ENCODE measurements around the gene TRIP6.
"Not testable (repeated sequence)": the region's sequence is repeated elsewhere in the genome, so short reads cannot be mapped to it uniquely, and the experiment has no call there.

Gene TRIP6

GRCh38 chr7:100847360-100847759, 19.8 kb upstream of the TRIP6 start:
- H3K36me3 ChIP-seq: no peaks in the 10 kb centered on the region
- TF ChIP-seq, protein P1, sequence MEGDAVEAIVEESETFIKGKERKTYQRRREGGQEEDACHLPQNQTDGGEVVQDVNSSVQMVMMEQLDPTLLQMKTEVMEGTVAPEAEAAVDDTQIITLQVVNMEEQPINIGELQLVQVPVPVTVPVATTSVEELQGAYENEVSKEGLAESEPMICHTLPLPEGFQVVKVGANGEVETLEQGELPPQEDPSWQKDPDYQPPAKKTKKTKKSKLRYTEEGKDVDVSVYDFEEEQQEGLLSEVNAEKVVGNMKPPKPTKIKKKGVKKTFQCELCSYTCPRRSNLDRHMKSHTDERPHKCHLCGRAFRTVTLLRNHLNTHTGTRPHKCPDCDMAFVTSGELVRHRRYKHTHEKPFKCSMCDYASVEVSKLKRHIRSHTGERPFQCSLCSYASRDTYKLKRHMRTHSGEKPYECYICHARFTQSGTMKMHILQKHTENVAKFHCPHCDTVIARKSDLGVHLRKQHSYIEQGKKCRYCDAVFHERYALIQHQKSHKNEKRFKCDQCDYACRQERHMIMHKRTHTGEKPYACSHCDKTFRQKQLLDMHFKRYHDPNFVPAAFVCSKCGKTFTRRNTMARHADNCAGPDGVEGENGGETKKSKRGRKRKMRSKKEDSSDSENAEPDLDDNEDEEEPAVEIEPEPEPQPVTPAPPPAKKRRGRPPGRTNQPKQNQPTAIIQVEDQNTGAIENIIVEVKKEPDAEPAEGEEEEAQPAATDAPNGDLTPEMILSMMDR (IDR thresholded peaks at IDR 0.05; ENCODE audit: low read depth, low read length): no peak

GRCh38 chr7:100852048-100852872, 14.9 kb upstream of the TRIP6 start, which contains the start of gene SLC12A9:
Gene SLC12A9, plus strand, starts transcription at chr7:100852713. Its CDS starts 1,485 bp downstream, at chr7:100854198.
- peak; percentile 86 for DNase-seq
- TF ChIP-seq, protein P1 (IDR thresholded peaks at IDR 0.05; ENCODE audit: low read depth, low read length): peak; percentile 90
- Histone ChIP-seq H3K4me3 (ENCODE audit: low read depth, low read length) (peak within 1 kb of the TSS; percentile 56), H3K36me3 (no peaks in the 10 kb centered on the region), H3K27ac (0 out of 2 replicates have a peak within 1 kb of the TSS, but pooled peaks have one; percentile 42), H3K9me3 (ENCODE audit: severe bottlenecking) (no peaks in the 10 kb centered on the region), H3K27me3 (ENCODE audit: insufficient read depth, low read depth, severe bottlenecking) (peaks cover 3% of the 10 kb centered on the region)

More at GRCh38 chr7:100847360-100847759, 19.8 kb upstream of the TRIP6 start:
- no peak overlapping the region for H3K4me3 ChIP-seq (ENCODE audit: low read depth, low read length)
- H3K27ac ChIP-seq: no peak overlapping the region
- H3K27me3 ChIP-seq (ENCODE audit: insufficient read depth, low read depth, severe bottlenecking): peaks cover 3% of the 10 kb centered on the region
- DNase-seq: no peak
- H3K9me3 ChIP-seq (ENCODE audit: severe bottlenecking): no peaks in the 10 kb centered on the region

DNA sequence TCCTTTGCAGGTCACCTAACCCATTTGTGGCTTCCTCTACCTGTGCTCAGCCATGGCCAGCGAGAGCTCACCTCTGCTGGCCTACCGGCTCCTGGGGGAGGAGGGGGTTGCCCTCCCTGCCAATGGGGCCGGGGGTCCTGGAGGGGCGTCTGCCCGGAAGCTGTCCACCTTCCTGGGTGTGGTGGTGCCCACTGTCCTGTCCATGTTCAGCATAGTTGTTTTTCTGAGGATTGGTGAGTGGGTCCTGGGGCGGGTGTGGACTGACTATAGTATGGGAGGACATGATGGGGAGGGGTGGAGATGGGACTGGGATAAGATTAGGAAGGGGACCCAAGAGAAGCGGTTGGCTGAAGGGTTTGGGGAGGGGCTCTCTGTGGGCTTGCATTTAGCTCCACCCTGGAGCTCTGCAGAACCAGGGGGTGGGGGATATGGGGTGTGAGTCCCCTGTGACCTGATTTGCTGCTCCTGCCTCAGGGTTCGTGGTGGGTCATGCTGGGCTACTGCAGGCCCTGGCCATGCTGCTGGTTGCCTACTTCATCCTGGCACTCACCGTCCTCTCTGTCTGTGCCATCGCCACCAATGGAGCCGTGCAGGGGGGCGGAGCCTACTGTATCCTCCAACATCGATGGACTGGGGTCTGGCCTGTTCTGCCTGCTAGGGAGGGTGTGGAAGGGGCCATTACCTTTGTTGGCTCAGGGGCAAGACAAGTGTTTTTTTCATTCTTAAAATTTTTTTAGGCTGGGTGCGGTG, 12.9 kb upstream of the TRIP6 start:
- Histone ChIP-seq H3K9me3 (ENCODE audit: severe bottlenecking) (no peaks in the 10 kb centered on the region), H3K27ac (no peak overlapping the region), H3K27me3 (ENCODE audit: insufficient read depth, low read depth, severe bottlenecking) (peaks cover 3% of the 10 kb centered on the region), H3K4me3 (ENCODE audit: low read depth, low read length) (no peak overlapping the region), H3K36me3 (no peaks in the 10 kb centered on the region)
- TF ChIP-seq, protein P1 (IDR thresholded peaks at IDR 0.05; ENCODE audit: low read depth, low read length): no peak
- no peak for DNase-seq

- H3K9me3 ChIP-seq (ENCODE audit: severe bottlenecking); H3K4me3 ChIP-seq (ENCODE audit: low read depth, low read length); H3K36me3 ChIP-seq; H3K27ac ChIP-seq; H3K27me3 ChIP-seq (ENCODE audit: insufficient read depth, low read depth, severe bottlenecking); DNase-seq: not testable (repeated sequence)
Observed at GRCh38 chr7:100854899-100855298, 12.3 kb upstream of the TRIP6 start.

- H3K27me3 ChIP-seq (ENCODE audit: insufficient read depth, low read depth, severe bottlenecking): peaks cover 3% of the 10 kb centered on the region
- H3K27ac ChIP-seq: no peak overlapping the region
- no peak overlapping the region for H3K4me3 ChIP-seq (ENCODE audit: low read depth, low read length)
- H3K36me3 ChIP-seq: no peaks in the 10 kb centered on the region
- H3K9me3 ChIP-seq (ENCODE audit: severe bottlenecking): no peaks in the 10 kb centered on the region
- DNase-seq: no peak
- TF ChIP-seq, protein P1 (IDR thresholded peaks at IDR 0.05; ENCODE audit: low read depth, low read length): no peak
Observed at GRCh38 chr7:100855515-100855914, 11.7 kb upstream of the TRIP6 start.

GRCh38 chr7:100856871-100857282, 10.3 kb upstream of the TRIP6 start:
- Histone ChIP-seq H3K27me3 (ENCODE audit: insufficient read depth, low read depth, severe bottlenecking) (no peaks in the 10 kb centered on the region), H3K9me3 (ENCODE audit: severe bottlenecking) (no peaks in the 10 kb centered on the region), H3K27ac (no peak overlapping the region), H3K4me3 (ENCODE audit: low read depth, low read length) (no peak overlapping the region), H3K36me3 (no peaks in the 10 kb centered on the region)
- no peak for DNase-seq
- TF ChIP-seq, protein P1 (IDR thresholded peaks at IDR 0.05; ENCODE audit: low read depth, low read length): no peak
